ENCODE measurements around the gene SLC12A9.

SLC12A9 gene

GRCh38 chr7:100819586-100819985 is 32.9 kb upstream of the SLC12A9 start:
- Histone ChIP-seq H3K9ac (ENCODE audit: low read depth, low read length) (no peak overlapping the region), H3K4me1 (ENCODE audit: insufficient read depth, low read length) (no peaks in the 10 kb centered on the region), H3K36me3 (ENCODE audit: insufficient read depth, low read length) (peaks cover 42% of the 10 kb centered on the region), H3K9me3 (ENCODE audit: control insufficient read depth, insufficient read depth, low read length) (no peaks in the 10 kb centered on the region)

GRCh38 chr7:100822236-100823139 is 30.0 kb upstream of the SLC12A9 start:
- peaks cover 27% of the 10 kb centered on the region for H3K36me3 ChIP-seq (ENCODE audit: insufficient read depth, low read length)
- no peaks in the 10 kb centered on the region for H3K4me1 ChIP-seq (ENCODE audit: insufficient read depth, low read length)
- H3K9ac ChIP-seq (ENCODE audit: low read depth, low read length): no peak overlapping the region
- H3K9me3 ChIP-seq (ENCODE audit: control insufficient read depth, insufficient read depth, low read length): no peaks in the 10 kb centered on the region

- H3K9ac ChIP-seq (ENCODE audit: low read depth, low read length): no peak overlapping the region
- H3K4me1 ChIP-seq (ENCODE audit: insufficient read depth, low read length): no peaks in the 10 kb centered on the region
- H3K9me3 ChIP-seq (ENCODE audit: control insufficient read depth, insufficient read depth, low read length): no peaks in the 10 kb centered on the region
- peaks cover 25% of the 10 kb centered on the region for H3K36me3 ChIP-seq (ENCODE audit: insufficient read depth, low read length)
Measured at GRCh38 chr7:100823140-100823525, 29.4 kb upstream of the SLC12A9 start.

DNA sequence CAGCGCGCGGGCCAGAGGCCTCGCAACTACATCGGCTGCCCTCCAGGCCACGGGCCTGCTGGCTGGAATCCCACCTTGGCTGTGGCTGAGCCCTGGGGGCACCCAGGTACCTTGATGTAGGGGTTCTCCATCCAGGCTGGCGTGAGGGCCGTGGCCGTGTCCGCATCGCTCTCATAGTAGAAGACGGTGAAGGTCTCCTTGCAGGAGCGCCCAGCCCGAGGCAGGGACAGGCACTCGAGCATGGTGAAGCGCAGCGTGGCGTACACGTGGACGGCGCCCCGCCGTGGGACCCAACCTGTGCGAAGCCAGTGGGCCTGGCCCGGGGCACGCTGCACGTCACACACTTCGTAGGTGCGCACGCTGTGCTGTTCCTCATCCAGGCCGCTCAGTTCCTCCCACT is 29.0 kb upstream of the SLC12A9 start:
- Histone ChIP-seq H3K4me1 (ENCODE audit: insufficient read depth, low read length) (no peaks in the 10 kb centered on the region), H3K36me3 (ENCODE audit: insufficient read depth, low read length) (peaks cover 25% of the 10 kb centered on the region), H3K9ac (ENCODE audit: low read depth, low read length) (no peak overlapping the region), H3K9me3 (ENCODE audit: control insufficient read depth, insufficient read depth, low read length) (no peaks in the 10 kb centered on the region)

DNA sequence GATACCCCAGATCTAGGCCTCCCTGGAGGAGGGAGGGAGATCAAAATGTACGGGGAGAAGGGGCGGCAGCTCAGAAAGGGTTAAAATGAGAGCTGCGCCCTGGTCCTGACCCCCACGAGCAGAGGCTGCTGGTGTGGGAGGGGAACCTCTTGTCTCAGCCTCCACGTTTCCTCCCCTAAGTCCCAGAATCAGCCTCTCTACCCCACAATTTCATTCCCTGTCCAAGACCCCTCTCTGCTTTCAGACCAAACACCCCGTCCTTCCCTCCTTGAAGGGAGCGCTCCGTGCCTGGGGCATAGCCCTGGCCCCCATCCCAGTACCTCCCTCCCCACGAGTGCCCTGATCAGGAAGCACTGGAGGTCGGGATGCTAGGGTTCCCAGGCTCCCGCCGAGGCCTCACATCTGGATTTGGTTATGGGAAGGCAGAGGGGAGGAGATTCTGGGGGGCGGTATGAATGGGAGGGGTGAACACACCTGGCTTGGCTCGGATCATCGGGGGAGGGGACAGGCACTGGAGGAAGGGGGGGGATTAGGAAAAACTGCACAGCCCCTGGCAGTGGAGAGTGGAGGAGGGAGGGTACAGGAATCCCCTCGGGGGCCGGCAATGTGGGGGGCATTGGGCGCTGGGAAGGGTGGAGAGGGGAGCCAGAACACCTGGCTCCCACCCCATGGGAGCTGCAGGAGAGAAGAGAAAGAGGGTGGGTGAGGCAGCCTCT is 27.9 kb upstream of the SLC12A9 start:
- Histone ChIP-seq H3K9ac (ENCODE audit: low read depth, low read length) (peak overlapping the region; percentile 90; the same call in 1 of the 2 replicates), H3K36me3 (ENCODE audit: insufficient read depth, low read length) (peaks cover 20% of the 10 kb centered on the region), H3K9me3 (ENCODE audit: control insufficient read depth, insufficient read depth, low read length) (no peaks in the 10 kb centered on the region), H3K4me1 (ENCODE audit: insufficient read depth, low read length) (no peaks in the 10 kb centered on the region; the same call in 1 of the 2 replicates)

- H3K36me3 ChIP-seq (ENCODE audit: insufficient read depth, low read length): peaks cover 14% of the 10 kb centered on the region
Measured at GRCh38 chr7:100825215-100825671, 27.3 kb upstream of the SLC12A9 start.

GRCh38 chr7:100825751-100826513 is 26.6 kb upstream of the SLC12A9 start:
- Histone ChIP-seq H3K9me3 (ENCODE audit: control insufficient read depth, insufficient read depth, low read length) (no peaks in the 10 kb centered on the region), H3K36me3 (ENCODE audit: insufficient read depth, low read length) (peaks cover 14% of the 10 kb centered on the region), H3K9ac (ENCODE audit: low read depth, low read length) (peak overlapping the region; percentile 90), H3K4me1 (ENCODE audit: insufficient read depth, low read length) (no peaks in the 10 kb centered on the region; the same call in 1 of the 2 replicates)

More at GRCh38 chr7:100825215-100825671, 27.3 kb upstream of the SLC12A9 start:
- H3K4me1 ChIP-seq (ENCODE audit: insufficient read depth, low read length): no peaks in the 10 kb centered on the region; the same call in 1 of the 2 replicates
- no peaks in the 10 kb centered on the region for H3K9me3 ChIP-seq (ENCODE audit: control insufficient read depth, insufficient read depth, low read length)
- peak overlapping the region; percentile 90; the same call in 1 of the 2 replicates for H3K9ac ChIP-seq (ENCODE audit: low read depth, low read length)

- peaks cover 14% of the 10 kb centered on the region for H3K36me3 ChIP-seq (ENCODE audit: insufficient read depth, low read length)
- H3K4me1 ChIP-seq (ENCODE audit: insufficient read depth, low read length): no peaks in the 10 kb centered on the region; the same call in 1 of the 2 replicates
- no peaks in the 10 kb centered on the region for H3K9me3 ChIP-seq (ENCODE audit: control insufficient read depth, insufficient read depth, low read length)
- peak overlapping the region; percentile 90 for H3K9ac ChIP-seq (ENCODE audit: low read depth, low read length)
Measured at GRCh38 chr7:100826514-100827329, 25.8 kb upstream of the SLC12A9 start.

GRCh38 chr7:100827330-100828226 is 24.9 kb upstream of the SLC12A9 start, which contains the start of gene EPHB4:
EPHB4 (minus strand) TSS chr7:100827523; CDS start chr7:100827030, 493 bp downstream.
- H3K9ac ChIP-seq (ENCODE audit: low read depth, low read length): peak within 1 kb of the TSS; percentile 90

DNA sequence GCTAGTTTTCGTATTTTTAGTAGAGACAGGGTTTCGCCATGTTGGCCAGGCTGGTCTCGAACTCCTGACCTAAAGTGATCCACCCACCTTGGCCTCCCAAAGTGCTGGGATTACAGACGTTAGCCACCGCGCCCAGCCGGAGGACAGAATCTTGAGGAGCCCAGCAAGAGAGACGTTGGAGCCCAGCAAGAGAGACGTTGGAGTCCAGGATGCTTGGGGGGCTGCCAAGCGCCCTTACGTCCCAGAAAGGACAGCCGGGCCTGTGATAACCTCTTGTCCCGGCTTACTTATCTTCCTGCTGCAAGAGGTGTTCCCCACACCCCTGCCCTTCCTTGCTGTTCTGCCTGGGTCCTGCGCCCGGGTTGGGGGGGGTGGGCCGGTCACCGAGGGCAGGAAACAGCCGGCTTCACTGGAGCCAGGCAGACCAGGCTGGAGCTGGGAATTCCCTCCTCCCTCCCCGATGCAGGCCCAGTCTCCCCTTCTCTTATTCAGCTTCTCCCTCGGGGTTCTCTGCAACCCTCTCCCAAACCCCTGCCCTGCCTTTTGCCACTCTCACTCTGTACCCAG is 23.3 kb upstream of the SLC12A9 start:
- H3K36me3 ChIP-seq (ENCODE audit: insufficient read depth, low read length): peaks cover 4% of the 10 kb centered on the region; the same call in 1 of the 2 replicates
- no peaks in the 10 kb centered on the region; the same call in 1 of the 2 replicates for H3K4me1 ChIP-seq (ENCODE audit: insufficient read depth, low read length)
- no peaks in the 10 kb centered on the region for H3K9me3 ChIP-seq (ENCODE audit: control insufficient read depth, insufficient read depth, low read length)
- peak overlapping the region; percentile 70; the same call in 1 of the 2 replicates for H3K9ac ChIP-seq (ENCODE audit: low read depth, low read length)

More at GRCh38 chr7:100827330-100828226, 24.9 kb upstream of the SLC12A9 start, which contains the start of gene EPHB4:
- Histone ChIP-seq H3K4me1 (ENCODE audit: insufficient read depth, low read length) (no peaks in the 10 kb centered on the region; the same call in 1 of the 2 replicates), H3K36me3 (ENCODE audit: insufficient read depth, low read length) (peaks cover 6% of the 10 kb centered on the region; the same call in 1 of the 2 replicates), H3K9me3 (ENCODE audit: control insufficient read depth, insufficient read depth, low read length) (no peaks in the 10 kb centered on the region)

- Histone ChIP-seq H3K9me3 (ENCODE audit: control insufficient read depth, insufficient read depth, low read length) (no peaks in the 10 kb centered on the region), H3K4me1 (ENCODE audit: insufficient read depth, low read length) (no peaks in the 10 kb centered on the region; the same call in 1 of the 2 replicates), H3K36me3 (ENCODE audit: insufficient read depth, low read length) (no peaks in the 10 kb centered on the region; the same call in 1 of the 2 replicates), H3K9ac (ENCODE audit: low read depth, low read length) (no peak overlapping the region)
Measured at GRCh38 chr7:100830396-100830795, 22.1 kb upstream of the SLC12A9 start.

- no peaks in the 10 kb centered on the region; the same call in 1 of the 2 replicates for H3K36me3 ChIP-seq (ENCODE audit: insufficient read depth, low read length)
- H3K4me1 ChIP-seq (ENCODE audit: insufficient read depth, low read length): peaks cover 4% of the 10 kb centered on the region
- H3K9ac ChIP-seq (ENCODE audit: low read depth, low read length): no peak overlapping the region
- H3K9me3 ChIP-seq (ENCODE audit: control insufficient read depth, insufficient read depth, low read length): no peaks in the 10 kb centered on the region
Measured at GRCh38 chr7:100832281-100832633, 20.3 kb upstream of the SLC12A9 start.
